Activated naive CD8-positive, alpha-beta T cell treated with anti-CD3 and anti-CD28 coated beads, Interleukin-2, amount 50 U/mL, for 24 hours (primary cell): ENCODE data around the gene C12orf43.

Source experiments
- ATAC-seq: fragments of 150-1000 bp; cut with Tn5 transposase; one replicate; pipeline ENCODE4 v1.10.0; 2021
- DNase-seq: peaks from one replicate; pipeline ENCODE4 v3.0.0; 2021
- H3K27ac Mint-ChIP-seq: one replicate; pipeline ENCODE4 v1.8.0; 2021; ENCODE audit warnings: mild to moderate bottlenecking, mixed read lengths
- H3K27me3 Mint-ChIP-seq: one replicate; pipeline ENCODE4 v1.8.0; 2021; ENCODE audit warnings: mixed read lengths
- H3K36me3 Mint-ChIP-seq: one replicate; pipeline ENCODE4 v1.8.0; 2021; ENCODE audit warnings: low read depth, mixed read lengths
- H3K4me1 Mint-ChIP-seq: one replicate; pipeline ENCODE4 v1.8.0; 2021; ENCODE audit warnings: mixed read lengths
- H3K4me3 Mint-ChIP-seq: one replicate; pipeline ENCODE4 v1.8.0; 2021; ENCODE audit warnings: mild to moderate bottlenecking, moderate library complexity, mixed read lengths
- H3K9me3 Mint-ChIP-seq: one replicate; pipeline ENCODE4 v1.8.0; 2021; ENCODE audit warnings: mixed read lengths

C12orf43 gene

DNA sequence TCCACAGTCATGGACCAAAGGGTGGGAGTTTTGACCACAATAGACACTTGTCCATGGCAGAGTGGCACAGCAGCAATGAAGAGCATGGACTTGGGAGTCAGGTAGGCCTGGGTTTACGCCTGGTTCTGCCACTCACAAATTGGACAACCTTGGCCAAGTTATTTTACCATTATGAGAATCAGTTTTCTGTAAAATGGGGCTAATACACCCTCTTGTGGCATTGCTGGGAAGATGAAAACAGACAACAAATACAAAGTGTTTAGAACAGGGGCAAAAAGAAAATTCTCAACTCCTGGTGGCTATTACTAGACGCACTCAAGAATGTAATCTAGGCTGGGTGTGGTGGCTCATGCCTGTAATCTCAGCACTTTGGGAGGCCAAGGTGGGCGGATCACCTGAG lies 2.6 kb downstream of the C12orf43 start:
- Mint-ChIP-seq H3K36me3 (peaks cover 22% of the 10 kb centered on the region), H3K4me1 (peaks cover 24% of the 10 kb centered on the region)
- no peak for DNase-seq

DNA sequence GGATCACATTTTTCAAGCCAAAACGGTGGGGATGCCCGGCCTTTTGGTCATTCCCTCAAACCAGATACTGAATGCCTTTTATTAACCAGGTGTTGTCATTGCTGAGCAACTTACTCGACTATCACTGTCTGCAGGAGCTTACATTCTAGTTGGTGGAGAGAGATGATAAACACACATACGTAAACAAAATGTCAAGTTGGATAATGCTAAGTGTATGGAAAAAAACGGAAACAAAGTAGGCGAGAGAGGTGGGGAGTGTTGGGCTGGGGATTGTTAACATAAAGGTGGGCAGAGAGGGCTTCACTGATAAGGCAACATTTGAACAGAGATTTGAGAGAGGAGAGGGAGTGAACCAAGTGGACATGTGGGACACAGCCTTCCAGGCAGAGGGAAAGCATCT lies 4.5 kb downstream of the C12orf43 start:
- Mint-ChIP-seq H3K9me3 (no peaks in the 10 kb centered on the region), H3K27me3 (no peaks in the 10 kb centered on the region), H3K36me3 (peaks cover 27% of the 10 kb centered on the region), H3K27ac (peak overlapping the region; percentile 61), H3K4me1 (peaks cover 24% of the 10 kb centered on the region), H3K4me3 (no peak overlapping the region)
- DNase-seq = no peak
- no peak for ATAC-seq

More for the DNA sequence above, 2.6 kb downstream of the C12orf43 start:
- no peak overlapping the region for H3K4me3 Mint-ChIP-seq
- H3K27me3 Mint-ChIP-seq = no peaks in the 10 kb centered on the region
- no peak overlapping the region for H3K27ac Mint-ChIP-seq
- no peak for ATAC-seq
- no peaks in the 10 kb centered on the region for H3K9me3 Mint-ChIP-seq

DNA sequence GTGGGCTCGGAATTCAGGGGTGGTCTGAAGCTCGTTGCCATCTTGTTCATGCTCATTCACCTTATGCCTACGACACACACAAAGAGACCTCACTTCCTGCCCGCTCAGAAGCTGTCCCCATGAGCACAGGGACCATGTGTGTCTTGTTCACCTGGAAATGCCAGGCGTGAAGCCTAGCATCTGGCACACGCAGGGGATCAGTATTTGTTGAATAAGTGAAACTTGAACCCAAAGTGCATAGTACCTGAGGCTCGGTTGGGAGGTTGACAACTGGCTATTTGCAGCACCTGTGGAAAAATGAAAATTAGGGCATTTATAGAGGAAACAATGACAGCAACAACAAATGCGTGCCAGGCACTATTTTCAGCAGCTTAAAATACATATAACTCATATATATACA lies 5.4 kb downstream of the C12orf43 start:
- Mint-ChIP-seq H3K4me1 (peaks cover 21% of the 10 kb centered on the region), H3K27ac (no peak overlapping the region), H3K36me3 (peaks cover 27% of the 10 kb centered on the region), H3K9me3 (no peaks in the 10 kb centered on the region), H3K27me3 (no peaks in the 10 kb centered on the region), H3K4me3 (no peak overlapping the region)
- no peak for DNase-seq
- no peak for ATAC-seq

DNA sequence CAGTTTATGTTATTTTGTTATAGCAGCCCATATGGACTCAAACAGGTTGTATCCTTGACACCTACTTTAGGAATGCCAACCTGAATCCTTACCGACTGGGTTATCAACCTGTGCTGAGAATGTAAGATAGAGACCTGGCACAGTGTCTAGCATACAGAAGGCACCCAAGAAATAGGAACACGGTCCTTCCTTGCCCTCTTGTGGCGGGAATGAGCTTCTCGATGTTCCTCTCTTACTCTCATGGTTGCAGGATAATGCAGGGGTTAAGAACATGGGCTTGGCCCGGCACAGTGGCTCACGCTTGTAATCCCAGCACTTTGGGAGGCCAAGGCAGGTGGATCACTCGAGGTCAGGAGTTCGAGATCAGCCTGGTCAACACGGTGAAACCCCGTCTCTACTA lies 6.5 kb downstream of the C12orf43 start:
- Mint-ChIP-seq H3K9me3 (no peaks in the 10 kb centered on the region), H3K27me3 (no peaks in the 10 kb centered on the region), H3K4me3 (no peak overlapping the region), H3K4me1 (peaks cover 9% of the 10 kb centered on the region), H3K27ac (no peak overlapping the region), H3K36me3 (peaks cover 34% of the 10 kb centered on the region)
- no peak for ATAC-seq
- no peak for DNase-seq

DNA sequence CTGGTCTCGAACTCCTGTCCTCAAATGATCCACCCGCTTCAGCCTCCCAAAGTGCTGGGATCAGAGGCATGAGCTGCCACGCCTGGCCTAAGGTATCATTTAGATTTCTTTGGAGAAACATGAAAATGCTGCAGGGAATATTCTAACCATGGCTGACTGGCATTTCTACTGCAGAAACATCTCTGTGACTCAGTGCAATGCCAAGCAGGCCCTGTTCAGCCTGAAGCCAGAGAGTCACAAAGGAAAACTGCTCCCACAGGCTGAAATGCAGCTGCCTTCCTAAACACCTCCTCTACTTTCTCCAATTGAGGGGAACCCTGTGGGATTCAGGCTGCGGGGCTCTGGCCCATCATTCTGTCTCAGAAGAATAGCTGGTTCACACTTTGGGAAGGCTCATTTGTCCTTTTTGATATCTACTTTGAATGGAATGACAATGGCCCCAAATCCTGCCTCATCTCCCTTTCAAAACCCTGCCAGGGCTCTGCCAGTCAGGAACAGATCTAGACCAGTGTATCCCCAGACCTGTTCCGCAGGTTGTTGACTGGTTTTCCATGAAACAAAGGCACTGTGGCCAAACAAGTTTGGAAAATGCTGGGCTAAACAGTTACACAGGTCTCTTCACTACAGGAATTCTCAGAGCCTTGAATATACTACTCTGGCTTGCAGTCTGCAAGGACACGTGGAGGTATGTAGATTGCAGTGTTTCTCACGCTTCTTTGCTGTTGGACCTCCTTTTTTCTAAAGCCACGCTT lies 7.8 kb downstream of the C12orf43 start:
- H3K36me3 Mint-ChIP-seq = peaks cover 42% of the 10 kb centered on the region
- no peak overlapping the region for H3K4me3 Mint-ChIP-seq
- ATAC-seq (no peak), DNase-seq (no peak)
- H3K27ac Mint-ChIP-seq = no peak overlapping the region
- no peaks in the 10 kb centered on the region for H3K9me3 Mint-ChIP-seq
- H3K4me1 Mint-ChIP-seq = peaks cover 3% of the 10 kb centered on the region
- no peaks in the 10 kb centered on the region for H3K27me3 Mint-ChIP-seq

DNA sequence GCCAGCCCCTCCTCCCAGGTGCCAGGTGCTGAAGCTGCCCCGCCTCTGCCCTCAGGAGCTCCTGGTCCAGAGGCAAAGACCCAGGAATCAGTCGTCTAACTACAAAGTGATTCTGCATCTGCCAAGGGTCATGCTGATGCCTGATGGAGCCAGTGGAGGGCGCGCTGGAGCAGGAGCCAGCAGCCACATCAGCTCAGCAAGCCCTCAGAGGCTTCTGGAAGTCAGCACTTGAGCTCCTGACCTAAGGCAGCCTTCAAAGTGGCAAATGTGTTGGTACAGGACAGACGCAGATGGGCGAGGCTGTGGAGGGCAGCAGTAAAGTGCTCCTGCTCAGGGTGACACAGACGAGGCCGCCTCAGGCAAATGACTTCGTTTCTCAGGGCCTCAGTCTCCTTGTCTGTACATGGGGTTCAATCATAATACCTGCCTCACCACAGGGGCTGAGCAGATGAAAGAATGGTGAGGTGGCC lies 10.9 kb downstream of the C12orf43 start:
- peaks cover 38% of the 10 kb centered on the region for H3K36me3 Mint-ChIP-seq
- H3K27ac Mint-ChIP-seq = peak overlapping the region; percentile 7
- peak; percentile 49 for ATAC-seq

DNA sequence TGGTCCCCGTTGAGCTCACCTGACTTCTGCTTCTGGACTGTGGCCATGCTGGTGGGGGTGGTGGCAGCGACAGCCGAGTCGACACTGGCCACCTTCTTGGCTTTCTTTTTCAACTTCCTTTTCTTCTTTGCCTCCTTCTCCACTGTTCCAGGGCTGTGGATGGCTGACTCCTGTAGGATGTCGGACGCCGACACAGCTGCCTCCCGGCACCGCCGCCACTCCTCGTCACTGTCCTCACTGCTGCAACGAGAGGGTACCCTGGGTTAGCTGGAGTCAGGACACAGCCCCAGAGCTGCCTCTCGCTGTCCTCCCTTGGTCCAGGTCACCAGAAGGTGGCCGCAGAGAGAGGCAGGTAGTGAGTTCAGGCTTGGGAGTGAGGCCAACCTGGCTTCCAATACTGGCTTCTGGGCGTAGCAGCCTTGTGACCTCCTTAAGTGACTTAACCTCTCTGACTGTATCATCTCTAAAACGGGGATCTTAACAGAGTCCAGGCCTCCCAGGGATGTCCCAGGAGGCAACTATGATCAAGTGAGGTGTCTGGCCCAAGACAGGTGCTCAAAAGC lies 12.0 kb downstream of the C12orf43 start:
- ATAC-seq = no peak
- DNase-seq = no peak
- Mint-ChIP-seq H3K4me3 (no peak overlapping the region), H3K27me3 (no peaks in the 10 kb centered on the region), H3K4me1 (no peaks in the 10 kb centered on the region), H3K36me3 (peaks cover 37% of the 10 kb centered on the region), H3K9me3 (no peaks in the 10 kb centered on the region), H3K27ac (no peak overlapping the region)

More for the DNA sequence above, 10.9 kb downstream of the C12orf43 start:
- no peaks in the 10 kb centered on the region for H3K27me3 Mint-ChIP-seq
- H3K4me3 Mint-ChIP-seq = no peak overlapping the region
- H3K4me1 Mint-ChIP-seq = no peaks in the 10 kb centered on the region
- DNase-seq = peak; percentile 55
- no peaks in the 10 kb centered on the region for H3K9me3 Mint-ChIP-seq

DNA sequence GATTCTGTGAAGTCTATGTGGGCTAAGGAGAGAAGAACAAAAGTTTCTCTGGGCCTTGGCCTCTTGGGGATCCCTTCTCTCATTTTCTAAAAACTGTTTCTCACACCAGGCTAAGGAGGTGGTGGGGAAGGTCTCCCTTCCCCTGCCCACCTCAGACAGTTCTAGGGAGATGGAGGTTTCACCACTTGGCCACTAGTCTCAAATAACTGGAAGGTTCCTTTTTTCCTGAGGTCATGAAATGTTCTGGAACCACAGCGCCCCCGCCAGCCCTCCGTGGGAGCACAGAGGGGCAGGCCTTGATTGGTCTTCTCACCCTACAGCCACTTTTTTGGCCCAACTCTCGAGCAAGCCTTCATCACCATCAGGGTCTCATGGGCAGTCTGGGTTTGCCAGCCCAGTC lies 12.6 kb downstream of the C12orf43 start:
- no peaks in the 10 kb centered on the region for H3K27me3 Mint-ChIP-seq
- H3K9me3 Mint-ChIP-seq = no peaks in the 10 kb centered on the region
- DNase-seq = no peak
- H3K36me3 Mint-ChIP-seq = peaks cover 33% of the 10 kb centered on the region
- H3K4me3 Mint-ChIP-seq = no peak overlapping the region
- no peak overlapping the region for H3K27ac Mint-ChIP-seq
- no peaks in the 10 kb centered on the region for H3K4me1 Mint-ChIP-seq
- ATAC-seq = no peak

DNA sequence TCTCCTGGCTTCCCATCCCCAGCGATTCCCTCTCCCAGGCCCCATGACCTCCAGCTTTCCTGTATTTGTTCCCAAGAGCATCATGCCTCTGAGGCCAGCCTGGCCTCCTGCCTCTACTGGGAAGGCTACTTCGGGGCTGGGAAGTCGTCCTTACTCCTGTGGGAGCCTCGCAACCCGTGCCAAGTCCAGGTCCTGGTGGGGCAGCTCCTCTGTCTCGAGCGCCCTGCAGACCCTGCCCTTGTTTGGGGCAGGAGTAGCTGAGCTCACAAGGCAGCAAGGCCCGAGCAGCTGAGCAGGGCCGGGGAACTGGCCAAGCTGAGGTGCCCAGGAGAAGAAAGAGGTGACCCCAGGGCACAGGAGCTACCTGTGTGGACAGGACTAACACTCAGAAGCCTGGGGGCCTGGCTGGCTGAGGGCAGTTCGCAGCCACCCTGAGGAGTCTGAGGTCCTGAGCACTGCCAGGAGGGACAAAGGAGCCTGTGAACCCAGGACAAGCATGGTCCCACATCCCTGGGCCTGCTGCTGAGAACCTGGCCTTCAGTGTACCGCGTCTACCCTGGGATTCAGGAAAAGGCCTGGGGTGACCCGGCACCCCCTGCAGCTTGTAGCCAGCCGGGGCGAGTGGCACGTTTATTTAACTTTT lies 14.3 kb downstream of the C12orf43 start:
- H3K27me3 Mint-ChIP-seq = no peaks in the 10 kb centered on the region
- no peaks in the 10 kb centered on the region for H3K9me3 Mint-ChIP-seq
- DNase-seq = no peak
- ATAC-seq = no peak
- no peak overlapping the region for H3K4me3 Mint-ChIP-seq
- no peaks in the 10 kb centered on the region for H3K4me1 Mint-ChIP-seq
- H3K27ac Mint-ChIP-seq = no peak overlapping the region
- H3K36me3 Mint-ChIP-seq = peaks cover 28% of the 10 kb centered on the region

DNA sequence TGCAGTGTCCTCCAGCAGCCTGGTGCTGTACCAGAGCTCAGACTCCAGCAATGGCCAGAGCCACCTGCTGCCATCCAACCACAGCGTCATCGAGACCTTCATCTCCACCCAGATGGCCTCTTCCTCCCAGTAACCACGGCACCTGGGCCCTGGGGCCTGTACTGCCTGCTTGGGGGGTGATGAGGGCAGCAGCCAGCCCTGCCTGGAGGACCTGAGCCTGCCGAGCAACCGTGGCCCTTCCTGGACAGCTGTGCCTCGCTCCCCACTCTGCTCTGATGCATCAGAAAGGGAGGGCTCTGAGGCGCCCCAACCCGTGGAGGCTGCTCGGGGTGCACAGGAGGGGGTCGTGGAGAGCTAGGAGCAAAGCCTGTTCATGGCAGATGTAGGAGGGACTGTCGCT lies 15.2 kb downstream of the C12orf43 start:
- no peak for DNase-seq
- Mint-ChIP-seq H3K36me3 (peaks cover 25% of the 10 kb centered on the region), H3K4me3 (no peak overlapping the region), H3K27ac (no peak overlapping the region), H3K9me3 (no peaks in the 10 kb centered on the region), H3K4me1 (no peaks in the 10 kb centered on the region), H3K27me3 (no peaks in the 10 kb centered on the region)
- no peak for ATAC-seq

DNA sequence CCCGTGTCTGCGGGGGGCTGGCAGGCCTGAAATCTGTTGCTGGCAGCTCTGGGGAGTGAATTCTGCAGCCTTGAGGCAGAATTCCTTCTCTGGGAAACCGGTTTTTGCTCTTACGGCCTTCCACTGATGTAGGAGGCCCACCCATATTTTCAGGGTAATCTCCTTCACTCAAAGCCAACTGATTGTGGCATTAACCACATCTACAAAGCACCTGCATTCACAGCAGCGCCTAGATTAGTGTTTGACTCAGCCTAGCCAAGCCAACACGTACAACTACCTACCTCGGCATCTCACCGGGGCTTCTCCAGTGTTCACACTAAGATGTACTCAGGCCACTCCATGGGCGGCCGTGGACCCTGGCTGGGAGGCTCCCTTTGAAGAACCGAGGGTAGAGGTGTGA lies 15.8 kb downstream of the C12orf43 start:
- H3K4me1 Mint-ChIP-seq = no peaks in the 10 kb centered on the region

DNA sequence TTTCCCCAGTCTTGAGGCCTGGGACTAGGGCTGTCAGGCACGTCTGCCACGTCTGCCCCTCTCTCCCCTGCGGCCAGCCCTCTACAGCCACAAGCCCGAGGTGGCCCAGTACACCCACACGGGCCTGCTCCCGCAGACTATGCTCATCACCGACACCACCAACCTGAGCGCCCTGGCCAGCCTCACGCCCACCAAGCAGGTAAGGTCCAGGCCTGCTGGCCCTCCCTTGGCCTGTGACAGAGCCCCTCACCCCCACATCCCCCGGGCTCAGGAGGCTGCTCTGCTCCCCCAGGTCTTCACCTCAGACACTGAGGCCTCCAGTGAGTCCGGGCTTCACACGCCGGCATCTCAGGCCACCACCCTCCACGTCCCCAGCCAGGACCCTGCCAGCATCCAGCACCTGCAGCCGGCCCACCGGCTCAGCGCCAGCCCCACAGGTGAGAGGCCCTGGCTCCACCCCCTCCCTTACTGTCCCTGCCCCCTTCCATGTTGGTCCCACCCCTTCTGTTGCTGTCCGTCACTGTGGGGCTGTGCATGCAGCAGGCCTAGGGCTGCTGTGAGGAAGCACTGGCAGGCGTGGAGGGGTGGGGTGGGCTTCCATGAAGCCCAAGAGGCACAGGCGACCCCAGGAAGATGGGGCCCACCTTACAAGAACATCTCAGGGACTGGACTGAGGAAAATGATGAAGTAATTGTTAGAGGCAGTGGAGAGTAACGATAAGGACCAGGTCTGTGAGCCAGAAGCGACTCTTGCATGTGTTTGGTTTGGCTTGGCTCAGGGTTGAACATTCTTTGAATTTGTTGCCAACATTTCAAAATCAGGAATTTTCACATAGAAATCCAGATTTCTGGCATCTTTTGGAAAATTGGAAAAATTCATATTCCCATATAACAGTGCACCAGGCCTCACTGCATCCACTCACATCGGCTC lies 16.8 kb downstream of the C12orf43 start:
- peaks cover 6% of the 10 kb centered on the region for H3K27me3 Mint-ChIP-seq
- no peaks in the 10 kb centered on the region for H3K9me3 Mint-ChIP-seq
- H3K4me3 Mint-ChIP-seq = no peak overlapping the region
- ATAC-seq = no peak
- H3K27ac Mint-ChIP-seq = no peak overlapping the region
- no peaks in the 10 kb centered on the region for H3K4me1 Mint-ChIP-seq
- peaks cover 15% of the 10 kb centered on the region for H3K36me3 Mint-ChIP-seq
- no peak for DNase-seq

More for the DNA sequence above, 15.8 kb downstream of the C12orf43 start:
- DNase-seq = no peak
- no peaks in the 10 kb centered on the region for H3K9me3 Mint-ChIP-seq
- H3K27ac Mint-ChIP-seq = no peak overlapping the region
- H3K27me3 Mint-ChIP-seq = peaks cover 2% of the 10 kb centered on the region
- no peak overlapping the region for H3K4me3 Mint-ChIP-seq
- H3K36me3 Mint-ChIP-seq = peaks cover 24% of the 10 kb centered on the region
- peak; percentile 12 for ATAC-seq

DNA sequence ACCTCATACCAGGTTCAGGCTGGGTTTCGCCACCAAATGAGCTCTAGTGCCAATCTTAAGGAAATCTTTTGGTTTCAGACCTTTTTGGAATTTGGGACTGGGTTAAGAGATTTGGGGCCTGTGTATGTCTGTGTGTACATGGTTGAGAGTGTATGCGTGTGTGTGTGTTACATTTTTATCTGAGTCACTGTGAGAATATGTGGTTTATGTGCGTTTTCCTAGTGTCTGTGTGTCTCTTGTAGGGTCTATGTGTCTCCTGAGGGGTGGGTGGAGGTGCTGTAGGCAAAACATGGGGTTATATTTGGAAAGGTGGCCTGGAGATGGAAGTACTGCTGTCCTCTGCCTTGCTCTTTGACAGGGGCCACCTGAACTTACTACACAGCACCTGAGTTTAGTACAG lies 17.9 kb downstream of the C12orf43 start:
- no peak overlapping the region for H3K27ac Mint-ChIP-seq
- no peak overlapping the region for H3K4me3 Mint-ChIP-seq
- ATAC-seq = no peak
- no peaks in the 10 kb centered on the region for H3K4me1 Mint-ChIP-seq
- H3K9me3 Mint-ChIP-seq = no peaks in the 10 kb centered on the region
- H3K36me3 Mint-ChIP-seq = peaks cover 9% of the 10 kb centered on the region
- peaks cover 6% of the 10 kb centered on the region for H3K27me3 Mint-ChIP-seq
- DNase-seq = no peak

DNA sequence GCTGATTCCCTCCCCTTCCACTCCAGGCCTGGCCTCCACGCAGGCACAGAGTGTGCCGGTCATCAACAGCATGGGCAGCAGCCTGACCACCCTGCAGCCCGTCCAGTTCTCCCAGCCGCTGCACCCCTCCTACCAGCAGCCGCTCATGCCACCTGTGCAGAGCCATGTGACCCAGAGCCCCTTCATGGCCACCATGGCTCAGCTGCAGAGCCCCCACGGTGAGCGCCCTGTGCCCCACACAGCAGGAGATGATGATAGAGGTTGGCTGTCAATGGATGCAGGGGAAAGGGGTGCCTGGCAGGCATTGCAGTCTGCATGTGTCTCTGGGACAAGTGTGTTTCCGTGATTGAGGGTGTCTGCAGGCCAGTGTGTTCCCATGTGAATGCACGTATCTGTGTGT lies 18.8 kb downstream of the C12orf43 start:
- peaks cover 3% of the 10 kb centered on the region for H3K36me3 Mint-ChIP-seq
- no peak overlapping the region for H3K4me3 Mint-ChIP-seq
- no peaks in the 10 kb centered on the region for H3K4me1 Mint-ChIP-seq
- H3K27me3 Mint-ChIP-seq = peaks cover 6% of the 10 kb centered on the region
- H3K27ac Mint-ChIP-seq = no peak overlapping the region
- DNase-seq = no peak
- H3K9me3 Mint-ChIP-seq = no peaks in the 10 kb centered on the region
- ATAC-seq = no peak
